Stimulated activated CD4-positive, alpha-beta T cell treated with anti-CD3 and anti-CD28 coated beads, Interleukin-4, amount 100 ng/mL, for 1 hour (primary cell): ENCODE measurements around the gene TMEM219.
"Not testable (repeated sequence)": the region's sequence is repeated elsewhere in the genome, so short reads cannot be mapped to it uniquely, and the experiment has no call there.

Experiments
- DNase-seq: peaks from one replicate; pipeline ENCODE4 v3.0.0-alpha.2; 2020

Gene TMEM219

DNA sequence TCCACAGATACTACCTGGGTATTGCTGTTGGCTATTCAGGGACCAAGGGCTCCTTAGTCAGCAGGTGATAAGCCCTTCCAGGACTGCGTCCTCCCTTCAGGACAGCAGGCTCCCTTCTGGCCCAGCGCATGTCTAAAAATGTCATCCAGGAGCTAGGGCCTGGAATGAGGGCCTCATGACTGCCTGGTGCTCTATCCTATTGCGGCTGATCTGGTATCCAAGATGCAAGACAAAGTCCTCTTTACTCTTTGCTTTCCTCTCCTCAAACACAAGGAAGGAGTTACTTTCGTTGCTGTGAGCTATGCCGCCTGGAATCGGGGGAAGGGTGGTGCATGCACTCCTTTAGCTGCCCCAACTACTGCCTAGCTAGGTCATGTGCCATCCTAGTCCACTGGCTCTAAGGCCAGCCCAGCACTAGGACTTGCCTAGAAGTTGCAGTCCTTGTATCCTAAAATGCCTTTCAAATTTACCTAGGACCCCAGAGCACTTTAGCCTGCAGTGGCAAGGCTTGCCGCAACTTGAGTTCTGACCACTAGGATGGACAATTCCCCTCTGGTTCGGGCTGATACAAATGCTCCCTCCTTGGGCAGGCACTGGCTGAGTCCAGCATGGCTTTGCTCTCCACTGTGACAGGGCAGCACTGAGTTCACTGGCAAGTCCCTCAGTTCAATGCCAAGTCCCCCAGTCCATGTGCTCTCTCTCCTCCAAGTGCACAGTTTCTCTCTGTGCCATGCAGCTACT, 10.1 kb upstream of the TMEM219 start:
- no peak for DNase-seq

DNA sequence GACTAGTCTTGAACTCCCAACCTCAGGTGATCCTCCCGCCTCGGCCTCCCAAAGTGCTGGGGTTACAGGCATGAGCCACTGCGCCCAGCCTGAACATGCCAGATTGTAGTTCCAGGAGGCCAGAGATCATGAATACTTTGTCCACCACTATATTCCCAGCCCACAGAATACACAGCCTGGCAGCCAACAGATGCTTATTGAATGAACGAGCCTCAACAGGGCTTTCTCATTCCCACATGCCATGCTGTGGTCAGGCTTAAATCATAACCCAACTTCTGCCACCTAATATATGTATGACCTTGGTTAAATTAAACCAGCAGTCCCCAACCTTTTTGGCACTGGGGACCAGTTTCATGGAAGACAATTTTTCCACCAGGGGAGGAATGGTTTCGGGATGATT, 3.1 kb upstream of the TMEM219 start:
- no peak for DNase-seq

DNA sequence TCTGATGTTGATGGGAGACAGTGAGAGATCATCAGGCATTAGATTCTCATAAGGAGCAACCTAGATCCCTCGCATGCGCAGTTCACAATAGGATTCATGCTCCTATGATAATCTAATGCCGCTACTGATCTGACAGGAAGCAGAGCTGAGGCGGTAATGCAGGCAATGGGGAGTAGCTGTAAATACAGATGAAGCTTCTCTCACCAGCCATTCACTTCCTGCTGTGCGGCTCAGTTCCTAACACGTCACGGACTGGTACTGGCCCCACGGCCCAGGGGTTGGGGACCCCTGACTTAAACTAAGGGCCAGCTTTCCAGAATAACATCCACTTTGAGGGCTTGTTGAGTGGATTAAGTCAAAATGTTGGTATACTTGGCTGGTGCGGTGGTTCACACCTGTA, 2.6 kb upstream of the TMEM219 start:
- DNase-seq, result no peak

DNA sequence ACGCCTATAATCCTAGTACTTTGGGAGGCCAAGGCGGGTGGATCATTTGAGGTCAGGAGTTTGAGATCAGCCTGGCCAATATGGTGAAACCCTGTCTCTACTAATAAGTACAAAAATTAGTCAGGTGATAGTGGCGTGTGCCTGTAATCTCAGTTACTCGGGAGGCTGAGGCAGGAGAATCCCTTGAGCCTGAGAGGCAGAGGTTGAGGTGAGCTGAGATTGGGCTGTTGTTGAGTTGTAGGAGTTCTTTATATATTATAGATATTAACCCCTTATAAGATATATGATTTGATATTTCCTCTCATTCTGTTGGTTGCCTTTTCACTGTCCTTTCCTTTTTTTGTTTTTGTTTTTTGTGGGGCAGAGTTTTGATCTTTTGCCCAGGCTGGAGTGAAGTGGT, 2.1 kb upstream of the TMEM219 start:
- not testable (repeated sequence) for DNase-seq

DNA sequence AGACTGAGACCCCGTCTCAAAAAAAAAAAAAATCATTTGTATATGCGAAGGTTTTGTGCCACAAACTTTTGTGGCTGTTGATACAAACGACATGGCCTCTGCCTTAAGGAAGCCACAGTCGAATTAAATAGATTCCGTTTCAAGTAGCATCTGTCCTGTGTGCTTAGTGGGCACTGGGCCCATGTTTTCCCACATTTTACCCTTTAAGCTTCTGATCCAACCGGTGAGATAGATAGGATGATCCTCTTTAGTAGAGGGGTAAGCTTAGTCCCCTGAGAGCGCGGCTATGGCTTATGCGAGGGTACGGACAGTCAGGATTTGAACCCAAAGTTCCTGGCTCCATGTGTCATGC, 776 bp upstream of the TMEM219 start:
- no peak for DNase-seq

DNA sequence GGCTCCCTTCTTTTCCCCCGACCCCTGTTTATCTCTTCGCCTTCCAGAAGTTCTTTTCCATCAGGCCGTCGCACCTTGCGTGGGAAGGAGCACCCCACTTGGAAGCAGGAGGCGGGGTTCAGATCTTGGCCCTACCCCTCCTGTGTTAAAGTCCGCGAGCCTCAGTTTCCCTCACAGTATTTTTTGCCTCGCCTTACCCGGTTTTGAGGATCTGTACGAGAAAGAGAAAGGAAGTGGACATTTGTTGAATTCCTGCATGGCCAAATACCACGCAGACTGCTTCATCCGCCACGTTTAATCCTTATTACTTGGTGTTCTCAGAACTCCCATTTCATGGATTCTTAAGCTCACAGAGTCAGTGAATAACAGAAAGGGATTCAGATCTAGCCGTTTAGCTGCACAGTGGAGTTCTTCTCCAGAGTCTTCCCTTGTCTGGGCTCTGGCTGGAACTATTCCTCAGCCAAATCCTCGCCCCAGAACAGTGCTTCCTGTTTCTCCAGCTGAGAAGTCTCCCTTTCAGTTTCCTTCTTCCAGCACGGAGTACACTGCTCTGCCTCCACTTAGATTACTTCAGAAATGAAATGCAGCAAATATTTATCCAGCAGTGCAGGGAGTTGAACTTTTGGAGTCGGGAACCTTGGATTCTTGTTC, 590 bp downstream of the TMEM219 start:
- no peak for DNase-seq

DNA sequence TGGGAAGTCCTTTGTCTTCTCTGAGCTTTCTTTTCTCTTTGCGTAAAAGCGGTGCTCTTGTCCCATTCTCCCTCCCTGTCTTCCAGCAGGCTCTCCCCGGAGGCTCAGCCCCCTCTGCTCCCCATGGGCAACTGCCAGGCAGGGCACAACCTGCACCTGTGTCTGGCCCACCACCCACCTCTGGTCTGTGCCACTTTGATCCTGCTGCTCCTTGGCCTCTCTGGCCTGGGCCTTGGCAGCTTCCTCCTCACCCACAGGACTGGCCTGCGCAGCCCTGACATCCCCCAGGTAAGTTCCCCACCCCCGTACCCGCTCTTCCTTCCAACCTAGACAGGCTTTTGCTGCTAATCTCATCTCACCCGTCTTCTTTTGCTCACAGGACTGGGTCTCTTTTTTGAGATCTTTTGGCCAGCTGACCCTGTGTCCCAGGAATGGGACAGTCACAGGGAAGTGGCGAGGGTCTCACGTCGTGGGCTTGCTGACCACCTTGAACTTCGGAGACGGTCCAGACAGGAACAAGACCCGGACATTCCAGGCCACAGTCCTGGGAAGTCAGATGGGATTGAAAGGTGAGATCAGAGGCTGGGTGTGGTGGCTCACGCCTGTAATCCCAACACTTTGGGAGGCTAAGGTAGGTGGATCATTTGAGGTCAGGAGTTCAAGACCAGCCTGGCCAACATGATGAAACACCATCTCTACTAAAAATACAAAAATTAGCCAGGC, 1.3 kb downstream of the TMEM219 start:
- DNase-seq, result no peak

DNA sequence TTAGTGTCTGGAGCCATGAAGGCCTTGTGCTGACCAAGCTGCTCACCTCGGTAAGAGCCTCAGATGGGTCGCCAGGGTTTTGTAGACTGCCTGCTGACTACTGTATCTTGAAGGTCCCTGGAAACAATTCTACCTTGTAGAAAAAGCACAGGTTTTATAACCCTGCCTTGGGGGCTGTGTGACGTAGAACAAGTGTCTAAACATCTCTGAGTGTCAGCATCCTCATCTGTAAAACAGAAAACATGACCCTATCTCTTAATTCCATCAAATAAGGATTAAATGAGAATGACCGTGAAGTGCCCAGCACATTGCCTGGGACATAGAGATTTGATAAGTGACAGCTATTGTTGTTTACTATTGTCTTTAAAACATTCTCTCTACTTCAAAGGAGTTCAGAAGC, 6.3 kb downstream of the TMEM219 start:
- DNase-seq, result no peak

DNA sequence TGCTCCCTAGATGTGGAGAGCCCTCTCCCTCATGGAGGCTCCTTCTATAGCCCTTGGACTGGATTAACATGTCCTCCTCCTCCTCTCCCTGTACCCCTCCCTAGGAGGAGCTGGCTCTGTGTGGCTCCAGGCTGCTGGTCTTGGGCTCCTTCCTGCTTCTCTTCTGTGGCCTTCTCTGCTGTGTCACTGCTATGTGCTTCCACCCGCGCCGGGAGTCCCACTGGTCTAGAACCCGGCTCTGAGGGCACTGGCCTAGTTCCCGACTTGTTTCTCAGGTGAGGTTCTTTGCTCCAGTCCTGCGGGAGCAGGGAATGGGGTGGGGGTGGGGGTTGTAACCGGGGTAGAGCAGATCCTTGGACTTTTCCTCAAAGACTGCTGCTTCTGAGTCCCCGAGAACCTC, 9.4 kb downstream of the TMEM219 start:
- no peak for DNase-seq

DNA sequence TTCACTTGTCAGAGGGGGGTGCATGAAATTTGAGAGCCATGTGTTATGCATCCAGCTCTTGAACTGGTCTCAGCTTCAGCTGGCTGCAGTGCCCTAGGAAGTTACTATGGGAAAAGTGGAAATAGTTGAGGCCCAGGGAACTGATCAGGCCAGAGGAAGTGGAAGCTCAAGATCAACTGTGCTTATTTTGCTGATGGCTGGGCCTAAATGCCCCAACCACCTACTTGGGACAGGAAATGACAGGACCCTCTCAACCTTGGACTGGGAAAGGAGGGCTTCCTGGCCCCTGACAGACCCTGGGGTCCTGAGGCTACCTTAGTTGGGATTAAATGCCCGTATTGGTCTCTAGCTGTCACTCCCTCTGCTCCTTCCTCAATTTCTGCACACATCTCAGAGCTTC, 10.6 kb downstream of the TMEM219 start:
- no peak for DNase-seq

DNA sequence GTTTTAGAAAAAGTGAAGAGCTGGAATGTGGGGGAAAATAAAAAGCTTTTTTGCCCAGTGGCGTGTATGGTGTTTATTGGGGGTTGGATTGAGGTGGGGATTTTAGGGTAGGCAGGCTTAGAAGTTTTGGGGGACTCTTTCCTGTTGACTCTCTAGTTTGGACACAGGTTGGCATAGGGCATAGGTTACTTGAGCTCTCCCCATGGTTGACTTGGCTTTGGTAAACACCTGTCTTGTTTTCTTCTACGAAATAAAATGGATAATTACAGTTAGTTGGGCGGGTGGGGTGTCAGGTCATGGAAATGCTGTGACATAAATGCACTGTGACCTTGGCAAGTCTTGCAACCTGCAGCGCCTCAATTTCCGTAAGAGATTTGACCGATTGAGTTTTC, 11.1 kb downstream of the TMEM219 start:
- DNase-seq, result no peak

DNA sequence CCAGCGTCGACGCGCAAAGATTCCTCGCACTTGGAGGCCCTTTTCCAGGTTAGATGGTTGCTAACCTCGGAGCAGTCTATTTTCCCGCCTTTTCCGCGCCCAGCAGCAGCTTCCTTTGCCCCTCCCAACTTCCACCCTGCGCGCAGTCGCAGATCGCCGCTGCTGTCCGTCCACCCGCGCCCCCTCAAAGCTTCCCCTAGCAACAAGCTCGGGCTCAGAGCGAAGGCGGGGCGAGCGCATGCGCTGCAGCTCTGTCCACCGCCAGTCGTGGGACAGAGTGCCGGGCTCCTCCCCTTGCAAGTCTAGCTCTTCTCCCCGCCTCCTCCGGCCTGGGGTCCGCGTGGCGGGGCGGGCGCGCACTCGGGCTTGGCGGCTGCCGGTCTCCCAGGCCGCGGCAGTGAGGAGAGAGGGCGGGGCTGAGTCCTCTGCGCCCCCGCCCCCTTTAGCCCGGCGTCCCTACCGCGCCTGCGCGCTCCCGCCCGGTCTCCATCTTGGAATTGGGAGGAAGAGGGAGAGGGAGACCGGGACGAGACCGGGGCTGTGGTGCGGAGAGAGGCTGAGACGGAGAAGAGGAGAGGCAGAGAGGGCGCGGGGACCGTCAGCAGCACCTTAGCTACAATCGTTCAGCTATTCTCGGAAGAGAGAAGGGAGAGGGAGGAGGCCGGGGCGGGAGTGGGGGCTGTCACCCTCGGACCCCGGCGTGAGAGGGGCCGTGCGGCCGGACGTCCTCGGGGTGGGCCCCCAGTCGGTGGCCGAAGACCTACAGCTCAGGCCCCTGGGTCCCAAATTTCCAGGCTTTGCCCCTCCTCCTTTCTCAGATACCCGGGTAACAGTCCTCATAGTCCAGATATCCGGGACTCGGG, 11.7 kb downstream of the TMEM219 start, which contains the start of gene TAOK2:
TAOK2 (plus strand) TSS at position 485 of the 863 bp plus-strand sequence. CDS start 3,905 bp downstream, outside the sequence.
- peak; percentile 93 for DNase-seq

DNA sequence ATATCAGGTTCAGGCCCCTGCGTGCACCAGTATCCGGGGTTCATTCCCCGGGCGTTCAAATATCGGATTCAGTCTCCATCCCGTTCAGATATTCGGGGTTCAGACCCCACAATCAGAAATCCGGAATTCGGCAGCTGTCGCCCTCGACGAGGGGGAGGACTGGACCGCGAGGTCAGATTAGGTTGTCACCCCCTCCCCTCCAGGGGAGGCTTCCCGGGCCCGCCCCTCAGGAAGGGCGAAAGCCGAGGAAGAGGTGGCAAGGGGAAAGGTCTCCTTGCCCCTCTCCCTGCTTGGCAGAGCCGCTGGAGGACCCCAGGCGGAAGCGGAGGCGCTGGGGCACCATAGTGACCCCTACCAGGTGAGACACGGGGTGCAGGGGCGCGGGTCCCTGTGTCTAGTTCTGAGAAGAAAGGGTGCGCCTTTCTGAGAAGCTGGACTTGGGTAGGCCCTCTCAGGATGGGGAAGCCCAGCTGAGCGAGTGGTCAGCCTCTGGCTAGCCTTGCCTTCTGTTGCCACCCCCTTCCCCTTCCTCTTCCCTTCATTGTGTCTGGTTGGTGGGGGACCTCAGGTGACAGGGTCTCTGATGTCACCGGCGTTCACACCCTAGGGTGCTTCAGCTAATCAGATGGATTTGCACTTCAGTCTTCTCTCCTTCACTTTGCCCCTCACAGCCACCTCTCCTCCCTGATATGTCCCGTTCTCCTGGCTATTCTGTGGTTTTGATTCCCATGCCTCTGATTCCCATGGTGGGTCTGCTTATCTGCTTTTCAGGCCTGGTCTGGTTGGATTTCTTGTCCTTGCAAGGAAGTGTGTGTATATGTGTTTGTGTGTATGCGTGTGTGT, 12.6 kb downstream of the TMEM219 start:
- DNase-seq, result no peak

DNA sequence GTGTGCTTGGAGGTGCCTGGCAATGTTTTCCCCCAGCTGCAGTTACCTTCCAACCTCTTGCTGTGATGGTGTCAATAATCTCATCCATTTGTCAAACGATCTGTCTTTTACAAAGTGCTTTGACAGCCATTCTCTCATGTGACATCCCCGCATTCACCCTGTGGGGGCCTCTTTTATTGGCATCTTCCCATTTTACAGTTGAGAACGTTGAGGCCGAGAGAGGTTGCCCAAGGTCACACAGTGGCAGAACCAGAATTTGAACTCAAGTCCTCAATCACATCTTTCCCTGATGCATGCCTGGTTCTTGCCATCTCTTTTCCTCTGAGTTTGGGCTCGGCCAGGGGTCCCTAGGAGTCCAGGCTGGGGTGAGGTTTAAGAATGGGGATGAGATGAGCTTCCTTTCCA, 13.3 kb downstream of the TMEM219 start:
- DNase-seq, result no peak

DNA sequence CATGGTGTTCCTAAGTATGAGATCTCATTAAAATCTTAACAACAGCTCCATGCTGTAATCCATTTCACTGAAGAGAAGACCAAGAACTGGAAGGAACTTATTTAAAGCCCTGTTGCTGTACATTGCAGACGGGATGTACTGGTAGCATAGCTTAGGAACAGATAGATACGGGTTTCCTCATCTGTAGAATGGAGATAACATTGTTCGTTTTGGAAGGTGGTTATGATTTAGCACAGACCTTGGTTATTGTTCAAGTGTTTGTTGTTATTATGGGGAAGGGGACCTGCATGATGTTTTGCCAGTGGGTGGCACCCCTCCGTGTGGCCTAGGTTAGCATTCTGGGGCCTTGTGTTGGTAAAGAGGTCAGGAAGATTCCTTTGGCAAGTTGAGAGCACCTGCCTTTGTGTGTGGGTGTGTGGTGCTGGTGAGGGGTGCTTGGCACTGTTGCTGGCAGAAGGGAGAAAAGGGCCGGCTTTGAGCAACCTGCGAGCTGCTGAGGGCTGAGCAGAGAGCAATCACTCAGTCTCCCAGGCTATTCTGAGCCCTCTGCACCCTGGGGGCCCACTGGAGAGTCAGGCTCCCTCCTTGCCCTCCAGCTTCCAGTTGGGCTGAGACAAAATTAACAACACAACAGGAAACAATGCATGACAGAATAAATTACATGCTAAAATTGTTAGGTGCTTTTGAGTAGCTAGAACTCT, 14.1 kb downstream of the TMEM219 start:
- DNase-seq, result no peak

DNA sequence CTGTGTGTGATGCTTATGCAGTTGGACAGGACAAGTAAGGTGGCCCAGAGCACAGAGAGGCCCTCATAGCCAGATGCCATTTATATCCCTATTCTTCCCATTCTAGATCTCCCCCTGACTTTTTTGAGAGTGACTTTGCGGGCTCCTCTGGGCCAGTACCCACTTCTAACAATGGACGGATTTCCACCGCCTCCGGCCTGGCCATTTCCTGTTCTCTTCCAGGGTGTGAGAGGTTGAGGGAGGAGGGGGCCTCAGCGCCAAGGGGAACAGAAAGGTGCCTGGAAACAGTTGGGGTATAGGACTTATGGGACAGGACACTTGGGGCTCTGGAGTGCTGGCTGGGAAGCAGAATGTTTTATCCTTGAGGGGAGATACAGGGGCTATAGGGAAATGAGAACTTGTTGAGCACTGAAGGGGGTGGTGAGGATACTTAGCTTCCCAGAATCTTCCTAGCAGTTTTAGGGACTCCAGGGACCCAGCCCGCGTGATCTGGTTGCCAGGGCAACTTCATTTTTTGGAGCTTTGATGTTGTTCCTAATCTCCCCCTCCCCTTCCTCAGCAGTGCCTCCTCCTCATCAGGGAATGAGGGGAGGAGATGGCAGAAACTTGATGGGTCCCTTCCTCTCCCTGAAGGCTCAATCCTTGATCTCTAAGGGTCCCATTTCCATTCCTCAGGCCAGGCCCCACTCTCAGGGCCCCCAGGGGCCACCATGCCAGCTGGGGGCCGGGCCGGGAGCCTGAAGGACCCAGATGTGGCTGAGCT, 15.4 kb downstream of the TMEM219 start:
- DNase-seq, result no peak

DNA sequence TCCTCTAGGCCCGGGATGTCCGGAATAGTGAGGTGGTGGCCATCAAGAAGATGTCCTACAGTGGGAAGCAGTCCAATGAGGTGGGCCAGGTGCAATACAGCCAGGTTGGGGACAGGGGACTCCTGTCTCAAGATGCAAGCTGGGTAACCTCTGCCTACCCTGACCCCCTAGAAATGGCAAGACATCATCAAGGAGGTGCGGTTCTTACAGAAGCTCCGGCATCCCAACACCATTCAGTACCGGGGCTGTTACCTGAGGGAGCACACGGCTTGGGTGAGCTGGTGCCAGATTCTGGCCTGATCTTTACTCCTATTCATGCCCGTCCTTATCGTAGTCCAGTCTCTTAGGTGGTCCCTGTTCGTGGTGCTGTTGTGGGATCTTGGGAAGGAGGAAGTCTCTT, 16.2 kb downstream of the TMEM219 start:
- DNase-seq, result no peak

DNA sequence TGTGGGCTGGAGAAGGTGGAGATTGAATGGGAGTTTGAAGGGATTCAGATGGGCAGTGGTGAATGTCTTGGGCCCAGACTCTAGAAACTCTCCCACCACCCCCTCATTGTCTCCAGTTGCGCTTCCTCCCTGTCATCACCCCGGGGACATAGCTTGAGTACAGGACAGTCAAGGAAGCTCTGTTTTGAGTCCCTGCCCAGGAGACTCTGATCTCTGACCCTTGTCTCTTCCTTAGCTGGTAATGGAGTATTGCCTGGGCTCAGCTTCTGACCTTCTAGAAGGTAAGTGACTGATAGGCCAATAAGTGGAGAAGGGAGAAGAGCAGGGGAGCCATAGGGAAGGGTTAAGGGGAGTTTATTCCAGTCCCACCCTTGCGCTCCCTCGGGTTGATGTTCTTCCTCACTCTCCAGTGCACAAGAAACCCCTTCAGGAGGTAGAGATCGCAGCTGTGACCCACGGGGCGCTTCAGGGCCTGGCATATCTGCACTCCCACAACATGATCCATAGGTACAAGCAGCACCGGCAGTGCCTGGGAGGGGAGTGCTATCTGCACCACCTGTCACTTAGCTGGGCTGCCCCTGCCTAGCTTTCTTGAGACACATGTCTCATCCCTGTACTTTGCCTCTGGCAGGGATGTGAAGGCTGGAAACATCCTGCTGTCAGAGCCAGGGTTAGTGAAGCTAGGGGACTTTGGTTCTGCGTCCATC, 16.8 kb downstream of the TMEM219 start:
- no peak for DNase-seq

DNA sequence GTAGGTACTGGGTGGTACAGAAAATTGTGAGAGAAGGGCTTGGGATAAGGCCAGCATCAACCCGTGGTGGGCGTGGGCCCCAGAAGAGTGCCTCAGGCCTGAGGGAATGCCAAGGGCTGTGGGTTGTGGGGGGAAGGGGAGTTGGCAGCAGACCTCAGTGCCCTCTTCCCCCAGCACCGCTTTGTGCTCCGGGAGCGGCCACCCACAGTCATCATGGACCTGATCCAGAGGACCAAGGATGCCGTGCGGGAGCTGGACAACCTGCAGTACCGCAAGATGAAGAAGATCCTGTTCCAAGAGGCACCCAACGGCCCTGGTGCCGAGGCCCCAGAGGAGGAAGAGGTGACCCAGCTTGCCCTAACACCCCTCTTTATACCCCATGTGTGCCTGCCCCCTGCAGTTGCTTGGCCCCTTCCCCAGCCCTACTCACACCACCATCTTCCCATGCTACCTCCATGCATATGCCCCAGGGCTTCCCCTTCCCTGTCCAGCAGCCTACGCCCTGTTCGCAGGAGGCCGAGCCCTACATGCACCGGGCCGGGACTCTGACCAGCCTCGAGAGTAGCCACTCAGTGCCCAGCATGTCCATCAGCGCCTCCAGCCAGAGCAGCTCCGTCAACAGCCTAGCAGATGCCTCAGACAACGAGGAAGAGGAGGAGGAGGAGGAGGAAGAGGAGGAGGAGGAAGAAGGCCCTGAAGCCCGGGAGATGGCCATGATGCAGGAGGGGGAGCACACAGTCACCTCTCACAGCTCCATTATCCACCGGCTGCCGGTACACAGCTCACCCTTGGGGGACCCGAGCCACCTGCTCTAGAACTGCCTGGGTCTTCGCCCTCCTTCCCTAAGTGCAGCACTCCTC, 20.9 kb downstream of the TMEM219 start:
- DNase-seq, result no peak
